Ishikawa (cell line): Measurements from ENCODE around the gene APC.

ENCODE experiments used
- CEBPB ChIP-seq: IDR thresholded peaks from 2 replicates; pipeline ENCODE4 v1.6.1; 2012
- CREB1 ChIP-seq: IDR thresholded peaks from 2 replicates; pipeline ENCODE4 v1.6.1; 2012; ENCODE audit warnings: low read depth
- EGR1 ChIP-seq: IDR thresholded peaks from 2 replicates; pipeline ENCODE4 v1.6.1; 2012
- EP300 ChIP-seq: IDR thresholded peaks from 2 replicates; pipeline ENCODE4 v1.6.1; 2012; ENCODE audit warnings: borderline replicate concordance
- FOXM1 ChIP-seq: IDR thresholded peaks from 2 replicates; pipeline ENCODE4 v1.6.1; 2012; ENCODE audit warnings: low read depth, borderline replicate concordance
- NFIC ChIP-seq: IDR thresholded peaks from 2 replicates; pipeline ENCODE4 v1.6.1; 2012
- RAD21 ChIP-seq: IDR thresholded peaks from 2 replicates; pipeline ENCODE4 v1.6.1; 2012; ENCODE audit warnings: low read depth
- REST ChIP-seq: IDR thresholded peaks from 2 replicates; pipeline ENCODE4 v1.6.1; 2012; ENCODE audit warnings: low read depth, mild to moderate bottlenecking
- TAF1 ChIP-seq: IDR thresholded peaks from 2 replicates; pipeline ENCODE4 v1.6.1; 2012; ENCODE audit warnings: low read depth, mild to moderate bottlenecking
- TCF12 ChIP-seq: IDR thresholded peaks from 2 replicates; pipeline ENCODE4 v1.6.1; 2012; ENCODE audit warnings: low read depth
- TEAD4 ChIP-seq: IDR thresholded peaks from 2 replicates; pipeline ENCODE4 v1.6.1; 2012
- YY1 ChIP-seq: IDR thresholded peaks from 2 replicates; pipeline ENCODE4 v1.6.1; 2012; ENCODE audit warnings: low read depth
- ZBTB7A ChIP-seq: IDR thresholded peaks from 2 replicates; pipeline ENCODE4 v1.6.1; 2012; ENCODE audit warnings: low read depth
- TF ChIP-seq, protein P1 (sequence below): IDR thresholded peaks from 2 replicates; pipeline ENCODE4 v1.6.1; 2012
- TF ChIP-seq, protein P2 (sequence below): IDR thresholded peaks from 2 replicates; pipeline ENCODE4 v1.6.1; 2012

Gene APC

GRCh38 chr5:112847306-112847705, 109.6 kb downstream of the APC start:
- TF ChIP-seq RAD21 (no peak), YY1 (no peak), ZBTB7A (no peak), CREB1 (no peak), REST (no peak), EGR1 (no peak), TAF1 (no peak), TCF12 (no peak), TEAD4 (no peak), NFIC (no peak), FOXM1 (no peak)
- TF ChIP-seq, protein P1, sequence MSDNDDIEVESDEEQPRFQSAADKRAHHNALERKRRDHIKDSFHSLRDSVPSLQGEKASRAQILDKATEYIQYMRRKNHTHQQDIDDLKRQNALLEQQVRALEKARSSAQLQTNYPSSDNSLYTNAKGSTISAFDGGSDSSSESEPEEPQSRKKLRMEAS = no peak
- TF ChIP-seq, protein P2, sequence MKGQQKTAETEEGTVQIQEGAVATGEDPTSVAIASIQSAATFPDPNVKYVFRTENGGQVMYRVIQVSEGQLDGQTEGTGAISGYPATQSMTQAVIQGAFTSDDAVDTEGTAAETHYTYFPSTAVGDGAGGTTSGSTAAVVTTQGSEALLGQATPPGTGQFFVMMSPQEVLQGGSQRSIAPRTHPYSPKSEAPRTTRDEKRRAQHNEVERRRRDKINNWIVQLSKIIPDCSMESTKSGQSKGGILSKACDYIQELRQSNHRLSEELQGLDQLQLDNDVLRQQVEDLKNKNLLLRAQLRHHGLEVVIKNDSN = no peak

- no peak for TF ChIP-seq TEAD4
- TF ChIP-seq RAD21 = peak; percentile 53
Measured at GRCh38 chr5:112848116-112848811, 110.6 kb downstream of the APC start.

DNA sequence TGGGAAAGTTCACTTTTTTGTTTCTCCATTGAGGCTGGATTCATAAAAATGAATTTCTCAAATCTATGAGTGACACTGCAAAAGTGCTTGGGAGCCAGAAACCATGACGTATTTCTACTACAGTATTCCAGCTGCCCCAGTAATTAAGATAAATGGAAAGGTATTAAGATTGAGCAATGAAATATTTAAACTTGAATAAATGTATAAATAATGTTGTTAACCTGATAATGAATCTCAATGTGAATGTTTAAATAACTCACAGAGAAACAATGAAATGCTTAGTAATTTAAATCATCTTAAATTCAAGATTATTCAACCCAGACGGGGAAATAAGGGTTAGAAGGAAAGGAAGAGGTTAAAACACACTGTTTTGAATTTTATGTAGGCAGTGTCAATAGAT, 112.2 kb downstream of the APC start:
- no peak for TF ChIP-seq REST
- no peak for TF ChIP-seq TEAD4
- TF ChIP-seq, protein P1 = no peak
- TF ChIP-seq, protein P2 = no peak
- TF ChIP-seq CREB1 = no peak
- TF ChIP-seq EGR1 = no peak
- no peak for TF ChIP-seq RAD21
- no peak for TF ChIP-seq TCF12
- TF ChIP-seq ZBTB7A = no peak
- TF ChIP-seq CEBPB = no peak
- TF ChIP-seq EP300 = no peak
- no peak for TF ChIP-seq YY1
- TF ChIP-seq NFIC = no peak
- TF ChIP-seq FOXM1 = no peak
- no peak for TF ChIP-seq TAF1

DNA sequence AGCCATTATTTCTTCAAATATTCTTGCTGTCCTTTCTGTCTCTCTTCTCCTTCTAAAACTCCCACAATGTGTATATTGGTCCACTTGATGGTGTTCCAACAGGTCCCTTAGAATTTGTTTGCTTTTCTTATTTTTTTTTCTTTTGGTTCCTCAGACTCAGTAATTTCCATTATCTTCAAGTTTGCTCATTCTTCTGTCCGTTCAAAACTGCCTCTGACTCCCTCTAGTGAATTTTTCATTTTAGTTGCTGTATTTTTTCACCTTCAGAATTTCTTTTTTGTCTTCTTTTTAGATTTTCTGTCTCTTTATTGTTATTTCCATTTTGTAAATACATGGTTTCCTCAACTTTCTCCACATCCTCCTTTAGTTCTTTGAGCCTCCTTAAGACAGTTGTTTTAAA, 117.0 kb downstream of the APC start:
- TF ChIP-seq ZBTB7A (no peak), CREB1 (no peak), RAD21 (no peak), TCF12 (no peak), REST (no peak), CEBPB (no peak), EGR1 (no peak), FOXM1 (no peak), EP300 (no peak), TEAD4 (no peak), NFIC (no peak), TAF1 (no peak)
- TF ChIP-seq, protein P2 = no peak
- TF ChIP-seq, protein P1 = no peak
